NCI-H1694 treated with DMSO at 0.1 percent for 48 hours (cell line): ENCODE measurements around the gene MBP.

ENCODE experiments used
- DNase-seq: peaks from one replicate; lab custom pipeline; 2025; lab: John Stamatoyannopoulos, UW

Gene MBP

DNA sequence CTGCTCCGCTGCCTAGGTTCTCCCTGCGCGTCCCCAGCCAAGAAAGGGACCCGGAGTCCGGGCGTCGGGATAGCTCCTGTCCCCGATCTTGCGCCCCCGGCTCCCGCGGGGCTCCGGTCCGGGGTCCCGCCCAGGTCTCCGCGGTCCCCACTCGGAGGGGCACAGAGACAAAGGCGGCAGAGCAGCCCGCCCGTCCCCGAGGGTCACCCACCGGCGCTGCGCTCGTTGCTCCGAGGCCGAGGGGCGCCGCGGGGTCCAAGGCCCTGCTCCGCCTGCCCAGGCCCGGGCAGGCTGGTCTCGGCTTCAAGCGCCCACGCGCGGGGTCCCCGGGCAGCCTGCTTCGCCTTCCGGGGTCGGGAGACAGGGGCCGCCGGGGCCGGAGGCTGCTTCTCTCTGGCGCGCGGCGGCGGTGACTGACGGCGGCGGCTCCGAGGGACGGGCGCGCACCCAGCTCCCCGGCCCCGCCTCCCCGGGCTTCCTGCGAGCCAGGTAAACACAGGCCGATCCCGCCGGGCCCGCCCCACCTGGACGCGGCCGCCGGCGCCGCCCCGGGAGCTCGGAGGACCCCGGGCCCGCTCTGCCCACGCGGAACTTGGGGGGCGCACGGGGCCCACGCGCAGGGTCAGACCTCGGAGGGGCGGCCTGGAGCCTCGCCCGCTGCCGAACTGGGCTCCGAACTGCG is at the start of gene MBP:
MBP (minus strand) TSS at position 415 of the 682 bp plus-strand sequence. CDS start 27,522 bp downstream, outside the sequence.
- no peak for DNase-seq

- no peak for DNase-seq
Observed at GRCh38 chr18:77181950-77182707, 49.5 kb upstream of the MBP start.

- DNase-seq: no peak
Observed at GRCh38 chr18:77178559-77178958, 46.0 kb upstream of the MBP start.

- no peak for DNase-seq
Observed at GRCh38 chr18:77177009-77177408, 44.4 kb upstream of the MBP start.

GRCh38 chr18:77173275-77174030 is 40.9 kb upstream of the MBP start:
- peak; percentile 77 for DNase-seq

GRCh38 chr18:77170890-77171410 is 38.4 kb upstream of the MBP start:
- no peak for DNase-seq

DNA sequence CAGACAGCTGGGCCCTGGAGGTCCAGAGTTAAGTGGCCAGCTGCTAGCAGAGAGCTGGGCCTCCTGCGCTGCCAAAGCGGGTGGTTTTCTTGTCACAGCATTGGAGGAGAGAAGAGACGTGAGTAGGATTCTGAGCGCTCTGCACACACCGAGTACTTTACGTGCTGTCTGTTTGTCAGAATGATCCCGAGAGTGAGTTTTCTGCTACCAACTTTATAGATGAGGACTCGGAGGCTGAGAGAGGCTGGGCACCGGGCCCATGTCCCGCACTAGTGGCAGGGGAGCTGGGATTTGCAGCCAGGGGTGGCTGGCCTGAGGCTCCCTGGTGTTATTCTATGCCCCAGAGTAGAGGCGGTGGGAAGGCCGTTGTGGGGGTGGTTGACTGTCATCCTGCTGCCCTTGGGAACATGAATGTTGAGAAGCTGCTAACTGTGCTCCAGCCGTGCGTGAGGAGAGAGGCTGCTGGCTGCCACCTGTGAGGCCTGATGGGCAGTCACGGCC is 36.3 kb upstream of the MBP start:
- no peak for DNase-seq

GRCh38 chr18:77167251-77167650 is 34.7 kb upstream of the MBP start:
- no peak for DNase-seq

DNA sequence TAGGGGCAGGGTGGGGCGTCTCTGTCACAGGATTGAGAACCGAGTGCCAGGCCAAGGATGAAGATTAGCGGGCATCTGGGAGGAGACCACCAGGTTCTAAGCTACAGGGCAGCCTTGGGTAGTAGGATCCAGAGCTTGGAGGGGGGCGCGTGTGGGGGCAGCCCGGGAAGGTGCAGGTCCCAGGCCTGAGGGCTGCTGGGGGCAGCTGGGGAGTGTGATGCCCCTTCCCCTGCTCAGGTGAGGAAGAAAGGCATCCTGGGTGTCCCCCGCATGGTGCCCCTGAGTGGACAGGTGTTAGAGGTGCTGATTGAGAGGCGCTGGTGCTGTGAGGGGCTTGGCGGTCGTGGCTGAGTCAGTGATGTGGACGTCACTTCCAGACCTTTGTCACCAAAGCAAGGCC is 33.9 kb upstream of the MBP start:
- DNase-seq: no peak

- peak; percentile 59 for DNase-seq
Observed at GRCh38 chr18:77165503-77166188, 33.1 kb upstream of the MBP start.

GRCh38 chr18:77164763-77165485 is 32.3 kb upstream of the MBP start:
- DNase-seq: no peak

DNA sequence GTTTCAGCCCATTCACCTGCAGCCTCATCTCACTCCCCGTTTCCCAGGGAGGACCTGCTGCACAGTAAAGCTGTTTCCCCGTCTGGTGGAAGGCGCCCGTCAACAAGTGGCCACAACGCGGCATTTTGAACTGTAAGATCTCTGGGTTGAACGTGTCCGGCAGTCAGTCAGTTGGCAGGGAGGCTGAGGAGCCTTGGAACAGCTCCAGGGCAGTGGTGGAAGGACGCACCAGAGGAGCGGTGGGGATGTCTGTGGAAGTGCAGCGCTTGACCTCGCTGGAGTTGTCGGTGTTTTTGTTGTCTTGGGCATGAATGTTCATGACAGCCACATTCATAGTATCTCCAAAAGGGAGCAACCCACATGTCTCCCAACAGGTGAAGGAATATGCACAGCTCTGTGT is 31.4 kb upstream of the MBP start:
- no peak for DNase-seq

DNA sequence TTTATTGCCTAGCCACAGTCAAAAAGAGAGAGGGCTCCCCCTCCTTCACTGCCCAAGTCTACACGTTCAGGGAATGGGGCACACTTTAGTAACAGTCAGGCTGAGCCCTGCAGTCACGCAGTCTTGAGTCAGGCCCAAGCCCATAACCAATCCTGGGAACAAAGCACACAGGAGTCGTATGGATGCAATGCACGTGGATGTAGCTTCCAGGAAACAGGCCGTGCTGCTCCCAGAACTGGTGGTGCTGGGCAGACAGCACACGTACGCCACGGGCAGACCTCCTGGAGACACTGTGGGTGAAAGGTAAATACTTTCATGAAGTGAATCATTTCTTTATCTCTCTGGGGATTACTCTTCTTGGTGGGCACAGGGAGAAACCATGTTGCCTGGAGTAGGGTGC is 30.0 kb upstream of the MBP start:
- no peak for DNase-seq

GRCh38 chr18:77161961-77162360 is 29.4 kb upstream of the MBP start:
- DNase-seq: no peak

DNA sequence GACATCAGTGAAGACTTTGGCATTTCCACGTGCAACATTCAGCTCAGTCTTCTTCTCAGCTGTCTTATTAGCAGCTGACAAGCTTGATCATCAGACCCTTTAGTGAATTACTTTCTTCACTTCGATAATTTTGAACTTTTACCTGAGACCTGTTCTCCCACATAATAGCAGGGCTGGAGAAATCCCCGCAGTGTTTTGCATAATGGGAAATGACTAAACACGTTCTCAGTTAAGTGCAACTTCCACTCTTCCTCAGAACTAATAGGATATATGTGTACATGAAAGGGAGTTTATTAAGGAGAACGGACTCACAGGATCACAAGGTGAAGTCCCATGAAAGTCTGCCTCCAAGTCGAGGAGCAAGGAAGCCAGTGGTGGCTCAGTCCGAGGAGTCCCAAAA is 28.8 kb upstream of the MBP start:
- no peak for DNase-seq

GRCh38 chr18:77160515-77160914 is 27.9 kb upstream of the MBP start:
- no peak for DNase-seq

- no peak for DNase-seq
Observed at GRCh38 chr18:77157312-77157711, 24.7 kb upstream of the MBP start.

DNA sequence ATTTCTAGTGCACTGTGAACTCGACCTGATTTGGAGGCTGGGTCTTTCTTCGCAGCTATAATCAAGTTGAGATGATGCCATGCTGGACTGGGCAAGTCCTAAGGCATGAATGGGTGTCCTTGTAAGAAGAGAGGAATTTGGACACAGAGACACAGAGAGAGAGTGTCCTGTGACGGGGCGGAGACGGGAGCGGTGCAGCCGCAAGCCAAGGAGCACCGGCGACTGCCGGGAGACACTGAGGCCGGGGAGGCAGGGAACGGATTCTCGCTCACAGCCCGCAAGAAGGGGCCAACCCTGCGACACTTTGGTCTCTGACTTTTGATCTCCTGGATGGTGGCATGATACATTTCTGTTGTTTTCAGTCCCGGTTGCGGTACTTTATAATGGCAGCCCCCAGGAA is 22.4 kb upstream of the MBP start:
- DNase-seq: no peak

DNA sequence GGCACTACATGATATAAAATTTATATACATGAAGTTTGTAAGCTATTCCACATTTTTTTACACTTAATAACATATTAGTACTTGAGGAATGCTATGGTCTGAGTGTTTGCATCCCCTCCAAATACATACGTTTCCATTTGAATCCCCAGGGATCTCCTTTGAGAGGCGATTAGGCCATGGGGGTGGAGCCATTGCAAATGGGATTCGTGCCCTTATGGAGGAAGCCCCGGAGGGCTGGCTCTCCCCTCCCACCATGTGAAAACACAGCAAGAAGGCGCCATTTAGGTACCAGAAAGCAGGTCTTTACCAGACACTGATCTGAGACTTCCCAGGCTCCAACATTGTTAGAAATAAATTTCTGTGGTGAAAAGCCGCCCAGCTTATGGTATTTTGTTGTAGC is 20.8 kb upstream of the MBP start:
- no peak for DNase-seq

DNA sequence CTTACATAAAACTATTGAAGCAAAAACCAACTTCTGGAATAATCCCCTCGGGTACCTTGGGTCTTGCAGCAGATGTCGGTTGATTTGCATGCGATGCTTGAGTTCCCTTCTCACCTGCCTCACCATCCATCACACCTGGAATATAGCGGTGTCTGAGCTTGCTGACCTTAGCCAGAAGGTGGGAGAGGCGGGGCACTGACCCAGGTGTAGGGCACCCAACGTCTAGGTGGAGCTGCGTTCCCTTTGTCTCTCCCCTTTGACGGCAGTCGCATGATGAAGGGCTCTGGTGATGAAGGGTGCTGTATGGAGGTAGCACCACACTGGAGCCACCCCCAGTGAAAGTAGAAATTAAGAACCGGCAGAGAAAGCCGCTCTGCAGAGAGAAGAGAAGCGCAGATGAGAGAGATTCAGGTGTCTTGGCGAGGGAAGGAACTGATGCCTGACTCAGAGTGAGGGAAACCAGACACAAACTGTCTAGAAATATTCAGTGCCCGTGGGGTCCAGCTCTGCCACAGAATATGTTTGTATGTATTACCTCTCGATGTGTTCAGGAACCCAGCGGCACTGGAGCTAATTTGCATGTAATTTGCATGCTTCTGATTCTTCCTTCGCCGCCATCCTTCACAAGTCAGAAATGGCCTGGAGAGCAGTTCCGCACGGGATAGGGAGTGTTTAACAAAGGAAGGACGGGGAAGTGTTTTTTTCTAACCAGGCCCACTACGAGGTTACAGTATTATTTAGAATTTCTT is 19.4 kb upstream of the MBP start:
- DNase-seq: no peak
